Heart left ventricle (tissue), 16 donors: ENCODE data around the gene RUVBL2. TPM values are rescaled to one million over a fixed set of nuclear protein-coding genes. Genes with fewer than 3 reads are reported as not detected.

ENCODE experiments used
- ATAC-seq, 4 donors: fragments of 200-7000 bp; cut with Tn5 transposase; one replicate each; pipeline ENCODE4 v1.9.1; 2020 to 2022; ENCODE audit warnings: moderate library complexity in 4 of 4, mild to moderate bottlenecking in 3 of 4, moderate number of reproducible peaks in 1 of 4
- DNase-seq, 5 donors: peaks; one replicate each; pipeline ENCODE4 v3.0.0-alpha.2; 2020
- H3K27ac ChIP-seq, 12 donors: fragments of 200-600 bp; sonication (generic) in 4 of 12; one replicate each; pipeline versions ENCODE4 v1.5.0 to v1.8.0; 2016 to 2022; ENCODE audit warnings: mild to moderate bottlenecking in 2 of 12
- H3K27me3 ChIP-seq, 9 donors: fragments of 200-600 bp; sonication (generic) in 2 of 9; one replicate each; pipeline versions ENCODE4 v1.5.1 to v1.8.0; 2016 to 2022; ENCODE audit warnings: mild to moderate bottlenecking in 3 of 9
- H3K36me3 ChIP-seq, 9 donors: fragments of 200-600 bp; sonication (generic) in 2 of 9; one replicate each; pipeline versions ENCODE4 v1.5.0 to v1.8.0; 2018 to 2022; ENCODE audit warnings: mild to moderate bottlenecking in 2 of 9
- H3K4me1 ChIP-seq, 12 donors: fragments of 200-600 bp; sonication (generic) in 4 of 12; one replicate each; pipeline versions ENCODE4 v1.5.0 to v1.8.0; 2016 to 2022; ENCODE audit warnings: mild to moderate bottlenecking in 3 of 12
- H3K4me3 ChIP-seq, 12 donors: fragments of 200-600 bp; sonication (generic) in 4 of 12; one replicate each; pipeline versions ENCODE4 v1.5.0 to v1.8.0; 2017 to 2022; ENCODE audit warnings: mild to moderate bottlenecking in 9 of 12, moderate library complexity in 4 of 12
- H3K9me3 ChIP-seq, 12 donors: fragments of 200-600 bp; sonication (generic) in 4 of 12; one replicate each; pipeline versions ENCODE4 v1.5.0 to v1.8.0; 2016 to 2022; ENCODE audit warnings: mild to moderate bottlenecking in 1 of 12
- CTCF ChIP-seq, 12 donors: fragments of 200-600 bp; sonication (generic) in 4 of 12; IDR thresholded peaks; one replicate each; pipeline versions ENCODE4 v1.5.0 to v1.8.0; 2018 to 2022; ENCODE audit warnings: antibody characterized with exemption in 12 of 12, mild to moderate bottlenecking in 5 of 12
- POLR2A ChIP-seq, 2 donors: fragments of 450-650 bp; IDR thresholded peaks; one replicate each; pipeline ENCODE4 v1.6.1; 2017; ENCODE audit warnings: antibody characterized with exemption in 2 of 2, mild to moderate bottlenecking in 2 of 2, moderate library complexity in 2 of 2
- WGBS, 4 donors: extraction: QIAGEN DNeasy Blood & Tissue Kit in 2 of 4; methylation state at CpG; one replicate each; pipeline versions ENCODE4 v1.1.5 to v1.1.7; 2013 to 2018; 5-methylcytosine and 5-hydroxymethylcytosine counted together
- intact Hi-C, 10 donors: fragments of 100-400 bp; cut with DNase I; formaldehyde crosslinking; loops; one replicate each; pipeline versions ENCODE4 v1.11.1 to v1.14.2; 2022
- polyA plus RNA-seq, 2 donors: library from polyadenylated mRNA; stranded (reverse); fragments of 200-250 nt; gene quantifications; one replicate each; pipeline ENCODE4 v1.2.3, GENCODE V29; 2013
- total RNA-seq, 9 donors: library from RNA; depleted of rRNA in 2 of 9; stranded (reverse); fragments of >200 nt in 2 of 9; fragmentation: NEBNext Ultra II Directional in 3 of 9; extraction: Animal tissue kit (Norgen Biotek cat#: 25700) in 3 of 9; gene quantifications; one replicate each; pipeline versions ENCODE4 v1.1.0 to v1.2.4, GENCODE V29; 2016 to 2023
- donor health status: ischemic (EF 13 %, LVEDD 7.1; RV severe dilation, severe dysfunction).
- donor health status: healthy with polysubstance abuse.
- donor health status: DM: no; HTN: yes; CAD: no.
- donor health status: DM: no; HTN: no; CAD: no.
- donor health status: ischemic (EF 25% LVEDD 6.9; RV normal size, moderate dysfunction).
- donor health status: ischemic (EF 25% LVEDD 5.7; RV mildly dilated, moderate dysfunction).
- donor health status: healthy.
- donor health status: DM: yes; HTN: yes; CAD: no.
- donor health status: ischemic (EF 35%, LVEDD 5.7; RV mildly dilated, moderate dysfunction).
- donor health status: nonischemic (EF 11% LVEDD 7.7; RV severe dilation, severe dysfunction).
- donor health status: DM: yes; HTN: yes; CAD: no.
- donor health status: PGD.
- donor health status: ischemic (EF 29% LVEDD 5.4; RV normal size, mild dysfunction).
- donor health status: nonischemic (EF 23%, LVEDD 6.1; RV moderate dilation, normal function).

RUVBL2 gene
- total and polyA plus RNA-seq, 11 donors, result 41.4 to 109 (median 54.7) TPM

DNA sequence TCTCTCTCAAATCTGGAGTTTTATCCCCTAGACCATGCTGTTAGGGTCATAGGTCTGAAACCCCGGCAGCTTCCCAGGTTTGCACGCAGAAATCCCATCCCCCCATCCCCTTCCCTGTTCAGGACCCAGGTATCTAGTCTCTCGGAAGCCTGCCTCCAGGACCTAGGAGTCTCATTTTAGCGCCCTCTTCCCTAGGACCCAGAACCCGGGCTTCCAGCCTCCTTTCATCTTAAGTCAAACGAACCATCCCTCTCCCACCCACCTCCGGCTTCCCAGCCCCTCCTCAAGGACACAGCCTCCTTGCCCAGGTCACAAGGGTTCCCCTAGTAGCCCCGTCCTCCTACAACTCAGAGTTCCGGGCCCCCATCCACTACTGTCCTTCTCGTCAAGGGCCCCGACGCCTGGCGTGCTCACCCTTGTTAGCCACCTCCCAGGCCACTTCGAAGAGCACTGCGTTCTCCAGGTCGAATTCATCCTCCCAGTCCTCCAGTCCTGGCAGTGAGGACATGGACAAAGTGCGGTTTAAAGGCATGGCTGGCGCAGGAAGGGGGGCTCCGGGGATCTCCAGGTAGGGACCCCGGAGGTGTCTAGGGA is 1.0 kb upstream of the RUVBL2 start:
- Histone ChIP-seq H3K27me3 (no peaks in the 10 kb centered on the region), H3K27ac (peak overlapping the region; percentile 61 to 99 (median 96)), H3K4me1 (peaks cover 6 to 48% (median 35%) of the 10 kb centered on the region in 12 donors), H3K4me3 (peak overlapping the region; percentile 56 to 99 (median 82)), H3K9me3 (no peaks in the 10 kb centered on the region), H3K36me3 (peaks cover 0 to 25% (median 16%) of the 10 kb centered on the region in 9 donors)
- ATAC-seq (peak in 3 of 4 donors; percentile 0 to 2 (median 2)), DNase-seq (peak in 1 of 5 donors; percentile 48)
- 0 to 1% (median 1%) methylated on average over 16 to 20 of the region's 20 CpGs for WGBS, 4 donors
- intact Hi-C loops, result loop anchor here in 4 of 10 donors (5.0 to 10.0 kb wide), 4 partner anchors 155 to 222 kb away; no protein-coding TSS in a partner anchor
- TF ChIP-seq POLR2A (IDR thresholded peaks at IDR 0.05) (no peak), CTCF (IDR thresholded peaks at IDR 0.05) (no peak)

GRCh38 chr19:48994035-48994386 is 324 bp downstream of the RUVBL2 start:
- Histone ChIP-seq H3K9me3 (no peaks in the 10 kb centered on the region), H3K4me1 (peaks cover 6 to 47% (median 35%) of the 10 kb centered on the region in 12 donors), H3K36me3 (peaks cover 0 to 13% (median 3%) of the 10 kb centered on the region in 9 donors), H3K27ac (peak overlapping the region; percentile 76 to 99 (median 94)), H3K27me3 (no peaks in the 10 kb centered on the region), H3K4me3 (peak overlapping the region; percentile 54 to 99 (median 82))
- no peak for ATAC-seq
- intact Hi-C loops, result loop anchor here in 4 of 10 donors (5.0 to 10.0 kb wide), 4 partner anchors 153 to 221 kb away; no protein-coding TSS in a partner anchor
- TF ChIP-seq CTCF (IDR thresholded peaks at IDR 0.05) (no peak), POLR2A (IDR thresholded peaks at IDR 0.05) (no peak)
- DNase-seq, result no peak
- whole genome bisulfite sequencing, 4 donors, result 0 to 2% (median 2%) methylated on average over 13 of the region's 13 CpGs

DNA sequence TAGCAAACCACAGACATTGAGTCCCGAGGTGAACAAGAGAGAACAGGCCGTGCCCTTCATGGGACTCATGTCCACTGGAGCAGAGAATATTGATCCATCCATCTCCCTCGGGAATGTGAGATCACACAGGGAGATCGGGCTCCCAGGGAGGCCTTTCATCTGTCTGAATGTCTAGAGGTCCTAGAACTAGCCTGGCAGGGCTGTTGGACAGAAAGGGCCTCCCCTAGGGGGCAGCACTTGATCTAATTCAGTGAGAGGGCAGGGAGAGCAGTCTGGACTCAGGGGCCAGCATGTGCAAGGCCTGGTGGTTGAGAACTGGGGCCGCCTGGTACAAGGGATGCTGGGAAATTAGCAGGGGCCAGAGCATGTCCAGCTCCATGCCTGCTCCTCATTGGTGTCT is 4.3 kb downstream of the RUVBL2 start:
- Histone ChIP-seq H3K27me3 (no peaks in the 10 kb centered on the region), H3K36me3 (peaks cover 0 to 15% (median 3%) of the 10 kb centered on the region in 9 donors), H3K27ac (no peak overlapping the region), H3K4me3 (no peak overlapping the region), H3K9me3 (no peaks in the 10 kb centered on the region), H3K4me1 (peaks cover 6 to 17% (median 12%) of the 10 kb centered on the region in 12 donors)
- DNase-seq (no peak), ATAC-seq (no peak)
- intact Hi-C loops, result loop anchor here in 4 of 10 donors (10.0 kb wide), 3 partner anchors 197 to 217 kb away; no protein-coding TSS in a partner anchor
- 68 to 81% (median 72%) methylated on average over 5 of the region's 5 CpGs for WGBS, 4 donors
- TF ChIP-seq CTCF (IDR thresholded peaks at IDR 0.05) (peak in 11 of 12 donors; percentile 10 to 47 (median 33)), POLR2A (IDR thresholded peaks at IDR 0.05) (no peak)

- peak in 3 of 4 donors; percentile 53 to 60 (median 55) for ATAC-seq
- H3K36me3 ChIP-seq, result peaks cover 0 to 32% (median 21%) of the 10 kb centered on the region in 9 donors
- intact Hi-C loops, result loop anchor here in 4 of 10 donors (10.0 kb wide), 3 partner anchors 195 to 215 kb away; no protein-coding TSS in a partner anchor
These were observed 6.0 kb downstream of the RUVBL2 start for GRCh38 chr19:48999481-49000325.

More at GRCh38 chr19:48999481-49000325, 6.0 kb downstream of the RUVBL2 start:
- TF ChIP-seq POLR2A (IDR thresholded peaks at IDR 0.05) (no peak), CTCF (IDR thresholded peaks at IDR 0.05) (peak; percentile 36 to 68 (median 49))
- 58 to 84% (median 59%) methylated on average over 6 to 16 of the region's 16 CpGs for WGBS, 4 donors
- no peaks in the 10 kb centered on the region for H3K27me3 ChIP-seq
- H3K27ac ChIP-seq, result no peak overlapping the region
- peak in 1 of 5 donors; percentile 78 for DNase-seq
- no peaks in the 10 kb centered on the region for H3K9me3 ChIP-seq
- no peak overlapping the region for H3K4me3 ChIP-seq
- peaks cover under 1 to 8% (median 3%) of the 10 kb centered on the region in 12 donors for H3K4me1 ChIP-seq
